HepG2 (cell line): Measurements from ENCODE around the gene SLC25A5. TPM values are rescaled to one million over a fixed set of nuclear protein-coding genes. Genes with fewer than 3 reads are reported as not detected.
"Not testable (repeated sequence)": the region's sequence is repeated elsewhere in the genome, so short reads cannot be mapped to it uniquely, and the experiment has no call there.

Source experiments
- ATAC-seq: fragments of 200-7000 bp; cut with Tn5 transposase; 3 replicates; pipeline ENCODE4 v1.9.1; 2020; ENCODE audit warnings: mild to moderate bottlenecking, moderate library complexity
- BruUV-seq: library from RNA; stranded (reverse); fragments of 400-500 nt; replicated peaks from 2 replicates; lab custom pipeline; 2021; lab: Mats Ljungman, UMichigan
- CTCF ChIA-PET: fragments of 300-600 bp; formaldehyde crosslinking; extraction: SDS; loops from one replicate; lab custom pipeline; 2021; ENCODE audit warnings: low total read pairs, inconsistent platforms, low intra/inter-chr PET ratio; lab: Yijun Ruan, JAX
- POLR2A ChIA-PET: fragments of 350-600 bp; sonication (Branson Sonifier 250); formaldehyde crosslinking; loops from one replicate; lab custom pipeline; 2020; ENCODE audit warnings: antibody characterized with exemption, inconsistent platforms; lab: Yijun Ruan, JAX
- DNase-seq: peaks from one replicate; pipeline ENCODE4 v3.0.0-alpha.2; 2015; ENCODE audit warnings: low spot score
- FAIRE-seq: peaks from 3 replicates; lab custom pipeline; 2011; peaks lifted over from hg19 to GRCh38; lab: Jason Lieb, UNC
- H2AFZ ChIP-seq: one replicate; pipeline ENCODE4 v1.6.1; 2011; ENCODE audit warnings: low read length, inconsistent platforms
- H3K27ac ChIP-seq: fragments of 300-600 bp; 3 replicates; pipeline ENCODE4 v1.8.0; 2011; ENCODE audit warnings: mixed run types, mild to moderate bottlenecking, mixed read lengths, low read length, inconsistent platforms; ENCODE audit not compliant: insufficient read depth; ENCODE audit errors: extremely low read length
- H3K27me3 ChIP-seq, 2 experiments: fragments of 200-600 bp in 1 of 2; 2 replicates in 1 of 2; 3 replicates in 1 of 2; pipeline versions ENCODE4 v1.6.0 to v1.8.0; 2011; ENCODE audit warnings: low read length in 2 of 2, mild to moderate bottlenecking in 2 of 2, moderate library complexity in 2 of 2, inconsistent platforms in 1 of 2; ENCODE audit not compliant: insufficient read depth in 2 of 2, control insufficient read depth in 1 of 2
- H3K36me3 ChIP-seq, 2 experiments: fragments of 200-600 bp in 1 of 2; replicated peaks in 1 of 2; 2 replicates in 1 of 2; 3 replicates in 1 of 2; pipeline versions ENCODE4 v1.5.1 to v1.8.0; 2011; ENCODE audit warnings: low read length in 2 of 2, inconsistent platforms in 1 of 2; ENCODE audit not compliant: insufficient read depth in 2 of 2, control insufficient read depth in 1 of 2
- H3K4me1 ChIP-seq: 2 replicates; pipeline ENCODE4 v1.5.1; 2012; ENCODE audit warnings: low read length, inconsistent platforms; ENCODE audit not compliant: insufficient read depth
- H3K4me2 ChIP-seq: 2 replicates; pipeline ENCODE4 v1.6.0; 2011; ENCODE audit warnings: low read depth, low read length, inconsistent platforms
- H3K4me3 ChIP-seq, 3 experiments: fragments of 200-600 bp in 1 of 3; sonication (generic), shearing (Covaris generic) in 1 of 3; replicated peaks in 1 of 3; 2 replicates each; pipeline ENCODE4 v1.5.1; 2011 to 2016; ENCODE audit warnings: low read length in 3 of 3, inconsistent platforms in 2 of 3, low read depth in 2 of 3, mild to moderate bottlenecking in 2 of 3, control low read depth in 1 of 3, mixed read lengths in 1 of 3; ENCODE audit not compliant: insufficient read depth in 1 of 3
- H3K79me2 ChIP-seq: one replicate; pipeline ENCODE4 v1.6.1; 2011; ENCODE audit warnings: low read length, inconsistent platforms; ENCODE audit not compliant: insufficient read depth
- H3K9ac ChIP-seq: 2 replicates; pipeline ENCODE4 v1.6.0; 2011; ENCODE audit warnings: mild to moderate bottlenecking, low read depth, low read length, inconsistent platforms; ENCODE audit not compliant: insufficient read depth
- H3K9me3 ChIP-seq: 2 replicates; pipeline ENCODE4 v1.5.1; 2012; ENCODE audit warnings: mild to moderate bottlenecking, low read length
- H4K20me1 ChIP-seq: 2 replicates; pipeline ENCODE4 v1.6.0; 2011; ENCODE audit warnings: inconsistent platforms, mild to moderate bottlenecking, low read length, moderate library complexity; ENCODE audit not compliant: insufficient read depth
- CBFB ChIP-seq: sonication (generic); formaldehyde crosslinking; IDR thresholded peaks from 2 replicates; pipeline ENCODE4 v1.4.0; 2020; ENCODE audit warnings: missing genetic modification reagents
- CENPT ChIP-seq: sonication (generic); formaldehyde crosslinking; IDR thresholded peaks from 2 replicates; pipeline ENCODE4 v1.8.0; 2022; ENCODE audit warnings: low read depth, mild to moderate bottlenecking, moderate library complexity, missing genetic modification reagents
- HMG20B ChIP-seq: conservative IDR thresholded peaks from 2 replicates; pipeline ENCODE4 v1.6.1; 2016; ENCODE audit warnings: missing genetic modification reagents, missing compliant biosample characterization
- NFRKB ChIP-seq: fragments of 450-650 bp; IDR thresholded peaks from 2 replicates; pipeline ENCODE4 v1.6.1; 2017
- SMC3 ChIP-seq: IDR thresholded peaks from 2 replicates; pipeline ENCODE4 v1.6.1; 2011; ENCODE audit warnings: low read length, improper control_type of control experiment
- TCF12 ChIP-seq, 2 experiments: fragments of 450-650 bp in 1 of 2; sonication (generic) in 1 of 2; formaldehyde crosslinking in 1 of 2; IDR thresholded peaks; 2 replicates each; pipeline versions ENCODE4 v1.6.1 to v1.8.0; 2017 to 2022; ENCODE audit warnings: antibody characterized with exemption in 1 of 2, mild to moderate bottlenecking in 1 of 2, missing genetic modification reagents in 1 of 2, moderate library complexity in 1 of 2
- ZFP62 ChIP-seq: sonication (generic); formaldehyde crosslinking; IDR thresholded peaks from 2 replicates; pipeline ENCODE4 v1.4.0; 2020; ENCODE audit warnings: missing genetic modification reagents
- ZNF383 ChIP-seq: sonication (generic); formaldehyde crosslinking; IDR thresholded peaks from 2 replicates; pipeline ENCODE4 v1.4.0; 2020; ENCODE audit warnings: missing genetic modification reagents, mild to moderate bottlenecking, borderline replicate concordance
- ZNF468 ChIP-seq: sonication (generic); formaldehyde crosslinking; IDR thresholded peaks from 2 replicates; pipeline ENCODE4 v1.8.0; 2022; ENCODE audit warnings: mild to moderate bottlenecking, moderate library complexity, missing genetic modification reagents
- ZNF547 ChIP-seq: sonication (generic); formaldehyde crosslinking; IDR thresholded peaks from 2 replicates; pipeline ENCODE4 v1.5.1; 2020; ENCODE audit warnings: mild to moderate bottlenecking, missing genetic modification reagents
- ZNF703 ChIP-seq: sonication (generic); formaldehyde crosslinking; IDR thresholded peaks from 2 replicates; pipeline ENCODE4 v1.5.1; 2020; ENCODE audit warnings: missing genetic modification reagents, mild to moderate bottlenecking, moderate library complexity, borderline replicate concordance
- ZNF75D ChIP-seq: sonication (generic); formaldehyde crosslinking; IDR thresholded peaks from 2 replicates; pipeline ENCODE4 v1.8.1; 2023; ENCODE audit warnings: missing genetic modification reagents, mild to moderate bottlenecking, borderline replicate concordance
- ZNF780A ChIP-seq: sonication (generic); formaldehyde crosslinking; IDR thresholded peaks from 2 replicates; pipeline ENCODE4 v1.8.0; 2022; ENCODE audit warnings: mild to moderate bottlenecking, missing genetic modification reagents, moderate library complexity
- WGBS: methylation state at CpG from one replicate; pipeline ENCODE4 v1.1.6; 2017; ENCODE audit warnings: low lambda C conversion rate; 5-methylcytosine and 5-hydroxymethylcytosine counted together
- in situ Hi-C: cut with HindIII; loops from 2 replicates; pipeline ENCODE4 v1.10.0; 2017; ENCODE audit warnings: low pct_unique_long_range_greater_than_20kb; ENCODE audit not compliant: extremely low pct_ligation_motif_present
- intact Hi-C: fragments of 100-400 bp; cut with micrococcal nuclease; formaldehyde crosslinking; loops from one replicate; pipeline ENCODE4 v1.10.0; 2022; ENCODE audit not compliant: unreplicated experiment
- polyA plus RNA-seq, 8 experiments: library from polyadenylated mRNA; depleted of rRNA in 3 of 8; stranded (reverse) in 7 of 8; unstranded in 1 of 8; fragments of >200 nt; fragmentation: Illumina TruSeq in 4 of 8; extraction: Trizol in 4 of 8; gene quantifications; 2 replicates each; pipeline versions ENCODE4 v1.2.1 to v1.2.3, GENCODE V29; 2011 to 2016; ENCODE audit warnings: low read depth in 4 of 8, missing spikeins in 1 of 8, mixed read lengths in 1 of 8; ENCODE audit not compliant: insufficient read depth in 1 of 8
- total RNA-seq, 5 experiments: library from RNA; depleted of rRNA; stranded (reverse); fragments of >200 nt; fragmentation: Illumina TruSeq; extraction: Trizol; gene quantifications; 2 replicates each; pipeline ENCODE4 v1.2.3, GENCODE V29; 2016; ENCODE audit warnings: low read depth in 1 of 5
- TF ChIP-seq, protein P1 (sequence below): sonication (generic); formaldehyde crosslinking; IDR thresholded peaks from 2 replicates; pipeline ENCODE4 v1.5.0; 2020; ENCODE audit warnings: mild to moderate bottlenecking, missing genetic modification reagents, moderate library complexity
- TF ChIP-seq, protein P2 (sequence below): sonication (generic); formaldehyde crosslinking; IDR thresholded peaks from 2 replicates; pipeline ENCODE4 v1.5.1; 2020; ENCODE audit warnings: missing genetic modification reagents, mild to moderate bottlenecking, borderline replicate concordance

The SLC25A5 gene
- total and polyA plus RNA-seq, 2 of the 13 experiments (the other 11 are each of a cell fraction or from before 2014, with no cell fraction given), result 300 to 402 TPM

DNA sequence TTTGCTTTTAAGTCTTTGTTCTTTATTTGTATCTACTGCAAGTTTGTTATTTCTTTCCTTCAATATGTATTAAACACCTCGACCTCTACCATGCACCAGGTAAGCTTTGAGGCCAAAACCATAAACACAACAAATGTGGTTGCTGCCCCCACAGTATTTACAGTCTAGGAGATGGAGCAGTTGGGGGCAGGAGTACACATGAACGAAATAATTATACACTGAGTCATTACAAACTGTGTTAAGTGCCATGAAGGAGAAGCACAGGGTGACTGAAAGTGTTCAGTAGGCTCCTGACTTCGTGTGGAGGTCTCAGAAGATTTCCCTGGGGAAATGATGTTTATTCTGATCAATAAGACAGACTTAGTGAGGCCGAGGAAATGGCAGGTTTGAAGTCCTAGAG lies 38.8 kb upstream of the SLC25A5 start (continued):
- TF ChIP-seq, protein P1, sequence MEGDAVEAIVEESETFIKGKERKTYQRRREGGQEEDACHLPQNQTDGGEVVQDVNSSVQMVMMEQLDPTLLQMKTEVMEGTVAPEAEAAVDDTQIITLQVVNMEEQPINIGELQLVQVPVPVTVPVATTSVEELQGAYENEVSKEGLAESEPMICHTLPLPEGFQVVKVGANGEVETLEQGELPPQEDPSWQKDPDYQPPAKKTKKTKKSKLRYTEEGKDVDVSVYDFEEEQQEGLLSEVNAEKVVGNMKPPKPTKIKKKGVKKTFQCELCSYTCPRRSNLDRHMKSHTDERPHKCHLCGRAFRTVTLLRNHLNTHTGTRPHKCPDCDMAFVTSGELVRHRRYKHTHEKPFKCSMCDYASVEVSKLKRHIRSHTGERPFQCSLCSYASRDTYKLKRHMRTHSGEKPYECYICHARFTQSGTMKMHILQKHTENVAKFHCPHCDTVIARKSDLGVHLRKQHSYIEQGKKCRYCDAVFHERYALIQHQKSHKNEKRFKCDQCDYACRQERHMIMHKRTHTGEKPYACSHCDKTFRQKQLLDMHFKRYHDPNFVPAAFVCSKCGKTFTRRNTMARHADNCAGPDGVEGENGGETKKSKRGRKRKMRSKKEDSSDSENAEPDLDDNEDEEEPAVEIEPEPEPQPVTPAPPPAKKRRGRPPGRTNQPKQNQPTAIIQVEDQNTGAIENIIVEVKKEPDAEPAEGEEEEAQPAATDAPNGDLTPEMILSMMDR (CRISPR knock-in tag), result no peak
- TF ChIP-seq ZNF703 (CRISPR knock-in tag) (no peak), ZNF780A (no peak), TCF12 (IDR thresholded peaks at IDR 0.05) (no peak), TCF12 (CRISPR knock-in tag; IDR thresholded peaks at IDR 0.05) (no peak)

DNA sequence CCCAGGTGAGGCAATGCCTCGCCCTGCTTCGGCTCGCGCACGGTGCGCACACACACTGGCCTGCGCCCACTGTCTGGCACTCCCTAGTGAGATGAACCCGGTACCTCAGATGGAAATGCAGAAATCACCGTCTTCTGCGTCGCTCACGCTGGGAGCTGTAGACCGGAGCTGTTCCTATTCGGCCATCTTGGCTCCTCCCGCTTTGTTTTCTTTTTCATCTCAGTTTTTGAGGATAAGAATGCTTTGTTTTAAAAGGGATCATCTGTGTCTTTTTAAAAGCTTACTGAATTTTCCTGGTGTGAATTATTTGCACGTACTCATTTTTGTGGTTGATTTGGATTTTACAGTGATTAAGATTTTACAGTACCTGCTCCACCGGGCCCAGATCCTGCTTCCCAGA lies 26.9 kb upstream of the SLC25A5 start:
- WGBS, result 98% methylated on average over 8 of the region's 17 CpGs
- BruUV-seq, H3K79me2 ChIP-seq, H3K4me2 ChIP-seq, H3K9ac ChIP-seq, H3K4me3 ChIP-seq, H2AFZ ChIP-seq, H3K4me1 ChIP-seq, H3K36me3 ChIP-seq, ATAC-seq, DNase-seq, H4K20me1 ChIP-seq, H3K27ac ChIP-seq, FAIRE-seq, POLR2A ChIA-PET, H3K27me3 ChIP-seq, CTCF ChIA-PET, in situ Hi-C loops, H3K9me3 ChIP-seq, intact Hi-C loops: not testable (repeated sequence)

DNA sequence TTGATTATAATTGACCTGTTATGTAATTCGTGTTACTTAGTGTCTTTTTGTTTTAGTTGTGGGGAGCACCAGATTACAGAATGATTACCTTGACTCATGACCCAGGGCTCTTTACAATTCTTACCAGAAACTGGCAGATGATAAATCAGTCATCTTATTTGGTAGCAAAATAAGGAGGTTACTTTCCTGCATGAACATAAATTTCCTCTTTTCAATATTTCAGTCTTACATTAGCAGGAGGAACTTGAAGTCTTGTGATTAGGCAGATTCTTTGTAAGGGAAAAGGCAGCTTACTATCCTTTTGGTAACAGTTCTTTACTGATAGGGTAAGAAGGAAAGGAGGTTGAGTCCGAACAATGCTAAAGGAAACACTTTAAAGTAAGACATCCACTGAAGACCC lies 26.0 kb upstream of the SLC25A5 start:
- H3K36me3 ChIP-seq, result no peaks in the 10 kb centered on the region
- intact Hi-C loops (no loop called here), in situ Hi-C loops (no loop called here)
- DNase-seq (no peak), ATAC-seq (no peak), FAIRE-seq (no peak)
- no peaks in the 10 kb centered on the region for H3K27me3 ChIP-seq
- no peak overlapping the region for H3K4me3 ChIP-seq
- CTCF ChIA-PET, result no interaction called here
- no peak overlapping the region for H3K27ac ChIP-seq
- no peaks in the 10 kb centered on the region for H3K4me1 ChIP-seq
- TF ChIP-seq HMG20B (CRISPR knock-in tag) (no peak), ZNF468 (CRISPR knock-in tag) (no peak), ZNF547 (CRISPR knock-in tag) (no peak), SMC3 (no peak), ZFP62 (no peak), NFRKB (no peak), CENPT (CRISPR knock-in tag) (no peak), CBFB (no peak), ZNF383 (CRISPR knock-in tag) (no peak), ZNF75D (CRISPR knock-in tag) (no peak)
- TF ChIP-seq, protein P2, sequence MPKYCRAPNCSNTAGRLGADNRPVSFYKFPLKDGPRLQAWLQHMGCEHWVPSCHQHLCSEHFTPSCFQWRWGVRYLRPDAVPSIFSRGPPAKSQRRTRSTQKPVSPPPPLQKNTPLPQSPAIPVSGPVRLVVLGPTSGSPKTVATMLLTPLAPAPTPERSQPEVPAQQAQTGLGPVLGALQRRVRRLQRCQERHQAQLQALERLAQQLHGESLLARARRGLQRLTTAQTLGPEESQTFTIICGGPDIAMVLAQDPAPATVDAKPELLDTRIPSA, result no peak
- H3K4me2 ChIP-seq, result no peak overlapping the region
- H3K79me2 ChIP-seq, result no peaks in the 10 kb centered on the region
- 89% methylated on average over 2 of the region's 2 CpGs for WGBS
- BruUV-seq, result no TSS peak
- H4K20me1 ChIP-seq, result no peaks in the 10 kb centered on the region
- H3K9me3 ChIP-seq, result no peaks in the 10 kb centered on the region
- H3K9ac ChIP-seq, result no peak overlapping the region
- no peak overlapping the region for H2AFZ ChIP-seq
- POLR2A ChIA-PET, result no interaction called here
